GM12878 (cell line): ENCODE results near the gene CCR7. TPM values are rescaled to one million over a fixed set of nuclear protein-coding genes. Genes with fewer than 3 reads are reported as not detected.

ENCODE experiments used
- ATF2 ChIP-seq: IDR thresholded peaks from 2 replicates; pipeline ENCODE4 v1.6.1; 2012; ENCODE audit warnings: low read length, inconsistent platforms
- BCL11A ChIP-seq: IDR thresholded peaks from 2 replicates; pipeline ENCODE4 v1.6.1; 2011; ENCODE audit warnings: low read depth, low read length
- BMI1 ChIP-seq: fragments of 450-650 bp; IDR thresholded peaks from 2 replicates; pipeline ENCODE4 v1.6.1; 2016; ENCODE audit warnings: mild to moderate bottlenecking, moderate library complexity, borderline replicate concordance
- CBX3 ChIP-seq: fragments of 200-600 bp; sonication (generic); IDR thresholded peaks from 2 replicates; pipeline ENCODE4 v1.6.1; 2016; ENCODE audit warnings: low read depth, borderline replicate concordance
- CHD2 ChIP-seq: IDR thresholded peaks from 2 replicates; pipeline ENCODE4 v1.6.1; 2011; ENCODE audit warnings: low read depth, low read length, improper control_type of control experiment, borderline replicate concordance
- CHD4 ChIP-seq: fragments of 200-600 bp; sonication (generic); IDR thresholded peaks from 2 replicates; pipeline ENCODE4 v1.6.1; 2016; ENCODE audit warnings: mild to moderate bottlenecking
- CREB1 ChIP-seq: IDR thresholded peaks from 2 replicates; pipeline ENCODE4 v1.6.1; 2012; ENCODE audit warnings: low read depth, mild to moderate bottlenecking, inconsistent platforms
- ELK1 ChIP-seq: IDR thresholded peaks from 2 replicates; pipeline ENCODE4 v1.6.1; 2012; ENCODE audit warnings: low read depth, low read length, improper control_type of control experiment
- GABPA ChIP-seq: IDR thresholded peaks from 2 replicates; pipeline ENCODE4 v1.6.1; 2014; ENCODE audit warnings: antibody characterized with exemption, low read depth, mild to moderate bottlenecking, inconsistent platforms
- HDAC6 ChIP-seq: fragments of 200-600 bp; sonication (generic); IDR thresholded peaks from one replicate; pipeline ENCODE4 v1.8.0; 2017; ENCODE audit warnings: antibody characterized with exemption; ENCODE audit not compliant: unreplicated experiment
- IKZF2 ChIP-seq, 2 experiments: fragments of 450-650 bp; IDR thresholded peaks; 2 replicates each; pipeline ENCODE4 v1.6.1; 2017; ENCODE audit warnings: mild to moderate bottlenecking in 2 of 2, moderate library complexity in 2 of 2
- IRF3 ChIP-seq: fragments of 450-650 bp; IDR thresholded peaks from 2 replicates; pipeline ENCODE4 v1.6.1; 2014; ENCODE audit warnings: mild to moderate bottlenecking
- LARP7 ChIP-seq: fragments of 450-650 bp; IDR thresholded peaks from 2 replicates; pipeline ENCODE4 v1.6.1; 2017; ENCODE audit warnings: mild to moderate bottlenecking
- MEF2A ChIP-seq: IDR thresholded peaks from 2 replicates; pipeline ENCODE4 v1.6.1; 2011; ENCODE audit warnings: low read depth, mild to moderate bottlenecking, low read length, moderate library complexity; ENCODE audit not compliant: insufficient read depth
- MLLT1 ChIP-seq: fragments of 450-650 bp; IDR thresholded peaks from 2 replicates; pipeline ENCODE4 v1.6.1; 2016; ENCODE audit warnings: mild to moderate bottlenecking
- MXI1 ChIP-seq: fragments of 150-350 bp; IDR thresholded peaks from 2 replicates; pipeline ENCODE4 v1.6.1; 2011; ENCODE audit warnings: low read depth, mild to moderate bottlenecking, inconsistent platforms, low read length, improper control_type of control experiment
- NFIC ChIP-seq: IDR thresholded peaks from 2 replicates; pipeline ENCODE4 v1.6.1; 2012; ENCODE audit warnings: low read depth, mild to moderate bottlenecking, inconsistent platforms, low read length, moderate library complexity
- NFXL1 ChIP-seq: fragments of 450-650 bp; IDR thresholded peaks from 2 replicates; pipeline ENCODE4 v1.6.1; 2017; ENCODE audit warnings: antibody characterized with exemption, mild to moderate bottlenecking, borderline replicate concordance
- POLR2A ChIP-seq: IDR thresholded peaks from 2 replicates; pipeline ENCODE4 v1.6.1; 2011; ENCODE audit warnings: low read depth, mild to moderate bottlenecking, low read length
- REST ChIP-seq: IDR thresholded peaks from 2 replicates; pipeline ENCODE4 v1.6.1; 2012; ENCODE audit warnings: mild to moderate bottlenecking, low read depth, low read length
- SMAD5 ChIP-seq: IDR thresholded peaks from 2 replicates; pipeline ENCODE4 v1.6.1; 2016; ENCODE audit warnings: antibody characterized with exemption, low read depth
- TCF7 ChIP-seq: IDR thresholded peaks from 2 replicates; pipeline ENCODE4 v1.6.1; 2014; ENCODE audit warnings: antibody characterized with exemption, borderline replicate concordance
- USF1 ChIP-seq: IDR thresholded peaks from 2 replicates; pipeline ENCODE4 v1.6.1; 2011; ENCODE audit warnings: borderline replicate concordance, low read depth, mild to moderate bottlenecking, moderate library complexity, mixed read lengths, low read length; ENCODE audit not compliant: insufficient read depth; ENCODE audit errors: extremely low read length
- YBX1 ChIP-seq: fragments of 450-650 bp; IDR thresholded peaks from 2 replicates; pipeline ENCODE4 v1.6.1; 2016; ENCODE audit warnings: antibody characterized with exemption
- polyA plus RNA-seq, 11 experiments: library from polyadenylated mRNA; depleted of rRNA in 4 of 11; unstranded in 6 of 11; stranded (reverse) in 5 of 11; fragments of >200 nt; fragmentation: Nextera tagmentation in 4 of 11; fragmentation: Illumina TruSeq in 1 of 11; extraction: Ambion mirVana in 4 of 11; extraction: Trizol in 1 of 11; gene quantifications; 1 replicate in 1 of 11; 2 replicates in 10 of 11; pipeline versions ENCODE4 v1.2.1 to v1.2.3, GENCODE V29; 2011 to 2016; ENCODE audit warnings: inconsistent platforms in 2 of 11, missing spikeins in 2 of 11, low read depth in 1 of 11
- total RNA-seq, 4 experiments: library from RNA; depleted of rRNA in 3 of 4; stranded (reverse); fragments of >200 nt in 3 of 4; fragmentation: Illumina TruSeq in 1 of 4; extraction: Trizol in 1 of 4; gene quantifications; 2 replicates each; pipeline versions ENCODE4 v1.2.1 to v1.2.3, GENCODE V29; 2013 to 2021

Gene CCR7
- total and polyA plus RNA-seq, 10 of the 15 experiments (the other 5 are each of a cell fraction or from before 2014, with no cell fraction given) = 131 to 1,171 (median 260) TPM

GRCh38 chr17:40562838-40563219, 2.4 kb downstream of the CCR7 start (continued):
- no peak for TF ChIP-seq REST
- TF ChIP-seq MXI1 = peak; percentile 66
- TF ChIP-seq CREB1 = no peak
- no peak for TF ChIP-seq HDAC6
- TF ChIP-seq CHD2 = no peak
- no peak for TF ChIP-seq NFIC
- no peak for TF ChIP-seq BMI1
- TF ChIP-seq CBX3 = no peak
- TF ChIP-seq IRF3 = no peak
- no peak; the same call in 1 of the 2 replicates for TF ChIP-seq BCL11A
- no peak for TF ChIP-seq ELK1
- TF ChIP-seq ATF2 = no peak
- peak; percentile 34; the same call in 1 of the 2 replicates for TF ChIP-seq POLR2A
- no peak for TF ChIP-seq GABPA
- no peak for TF ChIP-seq USF1
- TF ChIP-seq LARP7 = no peak
- TF ChIP-seq TCF7 = no peak
- no peak for TF ChIP-seq MEF2A
- TF ChIP-seq IKZF2 (IDR thresholded peaks at IDR 0.05) = no peak
- no peak for TF ChIP-seq YBX1
- TF ChIP-seq NFXL1 = no peak
- TF ChIP-seq MLLT1 = peak; percentile 99
- TF ChIP-seq SMAD5 = peak; percentile 20; the same call in 1 of the 2 replicates
- no peak for TF ChIP-seq CHD4
